ENCODE data around the gene UNC80.

UNC80 gene

DNA sequence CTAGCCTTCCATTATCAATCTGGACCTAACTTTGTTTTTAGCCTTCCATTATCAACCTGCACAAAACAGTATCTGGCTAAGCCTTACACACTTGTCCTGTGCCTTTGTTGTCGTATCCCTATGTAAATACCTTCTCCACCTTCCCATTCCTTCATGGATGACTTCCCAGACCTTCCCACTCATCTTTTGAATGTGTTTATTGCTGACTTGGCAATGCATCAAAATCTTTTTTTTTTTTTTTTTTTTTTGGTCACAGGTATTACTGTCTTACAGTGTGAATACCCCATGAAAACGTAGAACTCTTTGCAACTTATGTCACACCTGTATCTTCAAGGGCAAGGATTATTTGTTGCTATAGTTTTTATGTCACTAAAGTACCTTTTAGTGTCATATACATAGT lies 256.5 kb downstream of the UNC80 start:
- DNase-seq (ENCODE audit: low read depth): no peak

DNA sequence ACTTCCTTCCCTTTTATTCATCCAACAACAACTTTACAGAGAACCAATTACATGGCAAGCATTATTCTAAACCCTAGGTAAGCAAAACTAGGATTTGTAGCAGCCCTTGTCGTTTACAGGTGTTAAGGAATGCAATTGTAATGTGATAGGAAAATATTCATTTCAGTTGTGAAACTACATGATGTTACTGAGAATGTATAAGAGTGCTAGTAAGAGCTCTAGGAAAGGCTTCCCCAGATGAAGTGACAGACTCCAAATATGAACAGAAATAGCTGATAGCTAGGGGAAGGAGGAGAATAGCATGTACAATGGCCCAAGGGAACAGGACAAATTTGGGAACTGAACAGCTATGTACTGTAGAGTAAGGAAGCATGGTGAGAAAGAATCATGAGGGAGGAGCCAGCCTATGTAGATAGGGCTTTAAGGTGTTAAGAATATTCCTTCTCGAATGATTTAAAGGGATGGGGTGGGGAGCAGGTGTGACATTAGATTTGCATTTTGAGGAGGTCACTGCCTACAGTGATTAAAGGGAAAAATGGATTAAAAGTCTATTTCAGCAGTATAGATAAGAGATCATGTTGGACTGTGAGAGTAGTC lies 262.6 kb downstream of the UNC80 start:
- no peak for DNase-seq (ENCODE audit: low read depth)

- no peak for DNase-seq (ENCODE audit: low read depth)
Measured at GRCh38 chr2:210035679-210036078, 264.0 kb downstream of the UNC80 start.

DNA sequence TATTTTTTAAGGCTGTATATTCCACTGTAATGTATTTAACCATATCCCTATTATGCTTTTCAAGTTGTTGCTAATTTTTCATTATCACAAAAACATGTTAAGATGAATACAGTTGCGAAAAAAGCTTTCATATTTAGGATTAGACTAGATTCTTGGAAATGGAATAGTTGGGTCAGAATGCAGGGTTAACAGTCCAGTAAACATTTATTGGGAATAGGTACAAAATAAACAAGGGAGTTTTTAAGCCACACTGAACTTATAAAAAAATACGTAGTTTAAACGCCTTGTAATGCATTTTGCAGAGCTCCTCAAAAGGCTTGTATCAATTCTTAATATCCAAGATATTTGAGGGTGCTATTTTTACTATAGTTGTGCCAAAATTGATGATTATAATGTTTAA lies 266.4 kb downstream of the UNC80 start:
- no peak for DNase-seq (ENCODE audit: low read depth)

GRCh38 chr2:210046851-210047500 lies 275.3 kb downstream of the UNC80 start:
- no peak for DNase-seq (ENCODE audit: low read depth)

All from activated gamma-delta T cell treated with anti-CD3 and anti-CD28 coated beads, Interleukin-2, amount 50 U/mL, for 16 hours (primary cell).